ENCODE results near the gene MIA. TPM values are rescaled to one million over a fixed set of nuclear protein-coding genes. Genes with fewer than 3 reads are reported as not detected.

The MIA gene
- total RNA-seq, 1 experiment from 2014 or later, result 0.75 TPM

- intact Hi-C loops (cut with micrococcal nuclease; ENCODE audit: unreplicated experiment), result no loop called here
- DNase-seq (ENCODE audit: low spot score), result no peak
- no TSS peak for BruUV-seq (replicated peaks)
- Histone ChIP-seq H3K4me1 (ENCODE audit: insufficient read depth, low read length, poor library complexity, severe bottlenecking) (no peaks in the 10 kb centered on the region), H3K36me3 (ENCODE audit: insufficient read depth, low read length, poor library complexity, severe bottlenecking) (no peaks in the 10 kb centered on the region), H3K27ac (ENCODE audit: low read depth, low read length, poor library complexity, severe bottlenecking) (no peak overlapping the region), H3K27me3 (replicated peaks; ENCODE audit: insufficient read depth, low read depth, low read length, poor library complexity) (no peaks in the 10 kb centered on the region), H3K4me3 (ENCODE audit: low read depth, low read length, poor library complexity, severe bottlenecking) (no peak overlapping the region), H3K9me3 (ENCODE audit: low read depth, low read length, poor library complexity, severe bottlenecking) (no peaks in the 10 kb centered on the region)
- CTCF ChIA-PET, result no interaction called here
- POLR2A ChIA-PET (ENCODE audit: low non-redundant PET), result no interaction called here
- TF ChIP-seq EZH2 (IDR thresholded peaks at IDR 0.05; ENCODE audit: borderline replicate concordance, low read depth, low read length, poor library complexity, severe bottlenecking) (no peak), CTCF (conservative IDR thresholded peaks at IDR 0.05; ENCODE audit: low read depth, low read length) (no peak)
These were observed 32.4 kb upstream of the MIA start for GRCh38 chr19:40742886-40743285.

DNA sequence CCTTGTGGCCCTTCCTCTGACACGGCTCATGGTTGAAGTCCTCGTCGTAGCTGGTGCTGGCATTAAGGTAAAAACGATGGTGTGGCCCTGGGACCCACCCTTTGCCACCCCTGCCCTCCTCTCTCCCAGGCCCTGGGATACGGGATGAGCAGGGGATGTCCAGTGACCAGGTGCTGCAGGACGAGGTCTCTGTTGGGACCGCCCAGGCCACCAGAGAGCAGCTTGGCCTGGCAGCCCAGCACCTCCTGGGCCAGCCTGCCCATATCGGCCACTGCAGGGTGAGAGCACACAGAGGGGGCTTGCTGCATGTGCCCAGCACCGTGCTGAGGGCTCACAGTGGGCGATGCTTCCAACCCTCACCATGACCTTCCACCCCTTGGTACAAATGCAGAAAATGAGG lies 31.4 kb upstream of the MIA start:
- no peaks in the 10 kb centered on the region for H3K27me3 ChIP-seq (replicated peaks; ENCODE audit: insufficient read depth, low read depth, low read length, poor library complexity)
- no peak overlapping the region for H3K27ac ChIP-seq (ENCODE audit: low read depth, low read length, poor library complexity, severe bottlenecking)
- BruUV-seq (replicated peaks), result no TSS peak
- DNase-seq (ENCODE audit: low spot score), result no peak
- POLR2A ChIA-PET (ENCODE audit: low non-redundant PET), result no interaction called here
- H3K36me3 ChIP-seq (ENCODE audit: insufficient read depth, low read length, poor library complexity, severe bottlenecking), result no peaks in the 10 kb centered on the region
- no peaks in the 10 kb centered on the region for H3K9me3 ChIP-seq (ENCODE audit: low read depth, low read length, poor library complexity, severe bottlenecking)
- no peaks in the 10 kb centered on the region for H3K4me1 ChIP-seq (ENCODE audit: insufficient read depth, low read length, poor library complexity, severe bottlenecking)
- intact Hi-C loops (cut with micrococcal nuclease; ENCODE audit: unreplicated experiment), result no loop called here
- no peak overlapping the region for H3K4me3 ChIP-seq (ENCODE audit: low read depth, low read length, poor library complexity, severe bottlenecking)
- no peak for TF ChIP-seq CTCF (conservative IDR thresholded peaks at IDR 0.05; ENCODE audit: low read depth, low read length)
- no peak for TF ChIP-seq EZH2 (IDR thresholded peaks at IDR 0.05; ENCODE audit: borderline replicate concordance, low read depth, low read length, poor library complexity, severe bottlenecking)
- CTCF ChIA-PET, result no interaction called here

DNA sequence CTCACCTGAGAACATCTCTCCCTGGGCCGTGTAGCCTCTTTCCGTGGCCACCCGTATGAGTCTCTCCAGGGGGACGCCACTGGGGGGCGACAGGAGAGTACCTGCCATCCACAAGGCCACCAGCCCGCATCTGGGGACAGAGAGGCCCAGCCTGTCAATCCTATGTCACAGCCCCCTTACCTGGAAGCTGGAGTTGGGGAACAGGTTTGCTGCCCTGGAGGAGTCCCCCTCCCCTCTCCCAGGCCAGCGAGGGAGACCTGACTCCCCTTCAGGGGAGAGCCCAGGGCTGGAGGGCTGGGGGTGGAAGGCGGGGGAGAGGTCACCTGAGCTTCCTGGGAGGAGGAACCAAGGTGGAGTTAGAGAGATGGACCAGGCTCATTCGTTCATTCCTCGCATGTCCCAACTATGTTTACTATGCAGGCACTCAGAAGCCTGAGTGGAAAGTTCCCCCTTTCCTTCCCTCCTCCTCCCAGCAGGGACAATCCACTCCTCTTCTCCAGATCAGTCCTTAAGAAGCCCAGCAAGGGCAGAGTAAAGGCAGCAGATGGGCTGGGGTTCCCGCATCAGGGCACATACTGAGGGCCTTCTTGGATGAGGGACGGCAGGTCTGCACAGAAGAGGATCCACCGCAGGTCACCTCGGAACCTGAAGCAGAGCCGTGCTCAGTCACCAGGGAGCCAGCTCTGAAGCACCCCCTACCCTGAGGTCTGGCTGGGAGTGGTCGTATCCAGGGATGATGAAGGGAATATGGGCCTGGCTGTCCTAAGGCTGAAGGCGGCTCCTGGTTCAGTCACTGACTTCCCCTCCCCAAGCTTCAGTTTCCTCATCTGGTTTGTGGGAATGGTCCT lies 30.5 kb upstream of the MIA start:
- H3K27ac ChIP-seq (ENCODE audit: low read depth, low read length, poor library complexity, severe bottlenecking), result peak overlapping the region; percentile 61
- peaks cover 5% of the 10 kb centered on the region for H3K4me1 ChIP-seq (ENCODE audit: insufficient read depth, low read length, poor library complexity, severe bottlenecking)
- 0 out of 2 replicates have a peak, but pooled peaks have one; percentile 23 for TF ChIP-seq CTCF (conservative IDR thresholded peaks at IDR 0.05; ENCODE audit: low read depth, low read length)
- no peak for TF ChIP-seq EZH2 (IDR thresholded peaks at IDR 0.05; ENCODE audit: borderline replicate concordance, low read depth, low read length, poor library complexity, severe bottlenecking)
- DNase-seq (ENCODE audit: low spot score), result no peak
- H3K27me3 ChIP-seq (replicated peaks; ENCODE audit: insufficient read depth, low read depth, low read length, poor library complexity), result no peaks in the 10 kb centered on the region
- H3K4me3 ChIP-seq (ENCODE audit: low read depth, low read length, poor library complexity, severe bottlenecking), result no peak overlapping the region
- ChIA-PET POLR2A (ENCODE audit: low non-redundant PET) (interaction anchor here (0.6 kb wide), 1 partner anchor 150 kb away, joined by 3 read pairs; no protein-coding TSS in a partner anchor), CTCF (no interaction called here)
- intact Hi-C loops (cut with micrococcal nuclease; ENCODE audit: unreplicated experiment), result no loop called here
- H3K9me3 ChIP-seq (ENCODE audit: low read depth, low read length, poor library complexity, severe bottlenecking), result no peaks in the 10 kb centered on the region
- H3K36me3 ChIP-seq (ENCODE audit: insufficient read depth, low read length, poor library complexity, severe bottlenecking), result no peaks in the 10 kb centered on the region
- no TSS peak for BruUV-seq (replicated peaks)
